Natural killer cell (primary cell): ENCODE results near the gene VWA2. TPM values are rescaled to one million over a fixed set of nuclear protein-coding genes. Genes with fewer than 3 reads are reported as not detected.

Experiments
- ATAC-seq, 3 donors: fragments of 150-1000 bp in 2 of 3; fragments of 200-7000 bp in 1 of 3; cut with Tn5 transposase; 1 replicate in 1 of 3; 2 replicates in 2 of 3; pipeline ENCODE4 v1.10.0; 2021; ENCODE audit warnings: mild to moderate bottlenecking in 2 of 3, moderate library complexity in 2 of 3
- DNase-seq, 2 donors: peaks; one replicate each; pipeline versions ENCODE4 v3.0.0 to v3.0.0-alpha.2; 2013 to 2021; ENCODE audit warnings: mixed read lengths in 1 of 2
- H3K27ac ChIP-seq: one replicate; pipeline ENCODE4 v1.5.1; 2013; ENCODE audit warnings: mild to moderate bottlenecking, low read length
- H3K27me3 ChIP-seq: one replicate; pipeline ENCODE4 v1.6.1; 2013; ENCODE audit warnings: low read length; ENCODE audit not compliant: control insufficient read depth, insufficient read depth
- H3K36me3 ChIP-seq: one replicate; pipeline ENCODE4 v1.6.1; 2013; ENCODE audit warnings: low read length; ENCODE audit not compliant: control insufficient read depth, insufficient read depth
- H3K4me1 ChIP-seq: one replicate; pipeline ENCODE4 v1.6.1; 2013; ENCODE audit warnings: low read length; ENCODE audit not compliant: control insufficient read depth, insufficient read depth
- H3K4me3 ChIP-seq: one replicate; pipeline ENCODE4 v1.5.1; 2013; ENCODE audit warnings: low read length
- H3K9me3 ChIP-seq: one replicate; pipeline ENCODE4 v1.6.1; 2013; ENCODE audit warnings: low read length; ENCODE audit not compliant: control insufficient read depth, insufficient read depth
- H3K27ac Mint-ChIP-seq, 2 donors: one replicate each; pipeline ENCODE4 v1.8.0; 2022; ENCODE audit warnings: mild to moderate bottlenecking in 2 of 2, mixed read lengths in 2 of 2, moderate library complexity in 1 of 2
- H3K27me3 Mint-ChIP-seq, 2 donors: one replicate each; pipeline ENCODE4 v1.8.0; 2022; ENCODE audit warnings: low read depth in 2 of 2, mixed read lengths in 2 of 2
- H3K36me3 Mint-ChIP-seq: one replicate; pipeline ENCODE4 v1.8.0; 2022; ENCODE audit warnings: mixed read lengths
- H3K4me1 Mint-ChIP-seq, 2 donors: one replicate each; pipeline ENCODE4 v1.8.0; 2022; ENCODE audit warnings: mixed read lengths in 2 of 2
- H3K4me3 Mint-ChIP-seq: one replicate; pipeline ENCODE4 v1.8.0; 2022; ENCODE audit warnings: mild to moderate bottlenecking, moderate library complexity, mixed read lengths
- H3K9me3 Mint-ChIP-seq, 2 donors: one replicate each; pipeline ENCODE4 v1.8.0; 2022; ENCODE audit warnings: mixed read lengths in 2 of 2
- CTCF ChIP-seq: fragments of 200-600 bp; IDR thresholded peaks from one replicate; pipeline ENCODE4 v1.8.0; 2022; ENCODE audit warnings: antibody characterized with exemption
- WGBS: methylation state at CpG from one replicate; pipeline ENCODE4 v1.1.7; 2013; ENCODE audit warnings: missing lambda C conversion rate; ENCODE audit not compliant: insufficient coverage; 5-methylcytosine and 5-hydroxymethylcytosine counted together
- intact Hi-C: fragments of 100-400 bp; cut with micrococcal nuclease; formaldehyde crosslinking; loops from one replicate; pipeline ENCODE4 v1.14.2; 2022
- total RNA-seq, 4 donors: library from RNA; stranded (reverse); fragments of 120-200 nt in 1 of 4; gene quantifications; one replicate each; pipeline versions ENCODE4 v1.2.3 to v1.2.4, GENCODE V29; 2013 to 2022

Gene VWA2
- total RNA-seq, 3 donors from 2014 or later (not counting 1 experiment from before 2014, with no cell fraction given): not detected

- 86% methylated on average over 3 of the region's 3 CpGs for WGBS
- DNase-seq: no peak
- no peaks in the 10 kb centered on the region for H3K9me3 Mint-ChIP-seq
- Histone ChIP-seq H3K4me3 (no peak overlapping the region), H3K36me3 (no peaks in the 10 kb centered on the region), H3K27me3 (no peaks in the 10 kb centered on the region), H3K27ac (no peak overlapping the region), H3K9me3 (no peaks in the 10 kb centered on the region), H3K4me1 (no peaks in the 10 kb centered on the region)
- H3K4me1 Mint-ChIP-seq: no peaks in the 10 kb centered on the region
- intact Hi-C loops: no loop called here
- H3K36me3 Mint-ChIP-seq: no peaks in the 10 kb centered on the region
- no peak overlapping the region for H3K4me3 Mint-ChIP-seq
- no peak for TF ChIP-seq CTCF
- H3K27me3 Mint-ChIP-seq: peaks cover 7 to 15% of the 10 kb centered on the region in 2 donors
- H3K27ac Mint-ChIP-seq: no peak overlapping the region
- no peak for ATAC-seq
These were observed 34.9 kb downstream of the VWA2 start for GRCh38 chr10:114273910-114274309.

GRCh38 chr10:114274616-114275453 lies 35.8 kb downstream of the VWA2 start:
- no peaks in the 10 kb centered on the region for H3K27me3 ChIP-seq
- intact Hi-C loops: no loop called here
- no peak for TF ChIP-seq CTCF
- no peaks in the 10 kb centered on the region for H3K9me3 Mint-ChIP-seq
- ATAC-seq: no peak
- no peaks in the 10 kb centered on the region for H3K4me1 Mint-ChIP-seq
- no peaks in the 10 kb centered on the region for H3K4me1 ChIP-seq
- 91% methylated on average over 16 of the region's 16 CpGs for WGBS
- H3K4me3 Mint-ChIP-seq: no peak overlapping the region
- no peaks in the 10 kb centered on the region for H3K9me3 ChIP-seq
- H3K27ac Mint-ChIP-seq: no peak overlapping the region
- peaks cover 7 to 15% of the 10 kb centered on the region in 2 donors for H3K27me3 Mint-ChIP-seq
- H3K4me3 ChIP-seq: no peak overlapping the region
- DNase-seq: no peak
- H3K27ac ChIP-seq: no peak overlapping the region
- H3K36me3 ChIP-seq: no peaks in the 10 kb centered on the region
- no peaks in the 10 kb centered on the region for H3K36me3 Mint-ChIP-seq

- WGBS: 89% methylated on average over 6 of the region's 6 CpGs
- no peaks in the 10 kb centered on the region for H3K4me1 ChIP-seq
- no peaks in the 10 kb centered on the region for H3K27me3 ChIP-seq
- Mint-ChIP-seq H3K36me3 (no peaks in the 10 kb centered on the region), H3K4me1 (no peaks in the 10 kb centered on the region), H3K4me3 (no peak overlapping the region), H3K27me3 (peaks cover 5 to 7% of the 10 kb centered on the region in 2 donors), H3K9me3 (no peaks in the 10 kb centered on the region), H3K27ac (no peak overlapping the region)
- H3K4me3 ChIP-seq: no peak overlapping the region
- intact Hi-C loops: no loop called here
- ATAC-seq: no peak
- no peak for TF ChIP-seq CTCF
- no peaks in the 10 kb centered on the region for H3K9me3 ChIP-seq
- H3K36me3 ChIP-seq: no peaks in the 10 kb centered on the region
- no peak overlapping the region for H3K27ac ChIP-seq
- DNase-seq: no peak
These were observed 37.0 kb downstream of the VWA2 start for GRCh38 chr10:114276066-114276465.

GRCh38 chr10:114276671-114277070 lies 37.6 kb downstream of the VWA2 start:
- H3K27me3 Mint-ChIP-seq: peaks cover 0 to 7% of the 10 kb centered on the region in 2 donors
- Histone ChIP-seq H3K4me3 (no peak overlapping the region), H3K27me3 (no peaks in the 10 kb centered on the region), H3K9me3 (no peaks in the 10 kb centered on the region), H3K4me1 (no peaks in the 10 kb centered on the region), H3K27ac (no peak overlapping the region), H3K36me3 (no peaks in the 10 kb centered on the region)
- H3K4me1 Mint-ChIP-seq: no peaks in the 10 kb centered on the region
- H3K36me3 Mint-ChIP-seq: no peaks in the 10 kb centered on the region
- 81% methylated on average over 6 of the region's 6 CpGs for WGBS
- no peak for TF ChIP-seq CTCF
- no peak overlapping the region for H3K27ac Mint-ChIP-seq
- intact Hi-C loops: no loop called here
- ATAC-seq (no peak), DNase-seq (no peak)
- H3K9me3 Mint-ChIP-seq: no peaks in the 10 kb centered on the region
- no peak overlapping the region for H3K4me3 Mint-ChIP-seq
